HFFc6 (cell line): ENCODE results near the gene ATP6V0E2. TPM values are rescaled to one million over a fixed set of nuclear protein-coding genes. Genes with fewer than 3 reads are reported as not detected.

Experiments used
- DNase-seq: peaks from one replicate; pipeline ENCODE4 v3.0.0-alpha.2; 2018
- H3K27ac Mint-ChIP-seq: 2 replicates; pipeline ENCODE4 v1.8.0; 2020; ENCODE audit warnings: mild to moderate bottlenecking, mixed read lengths
- H3K27me3 Mint-ChIP-seq: 2 replicates; pipeline ENCODE4 v1.8.0; 2021; ENCODE audit warnings: mild to moderate bottlenecking, moderate library complexity, mixed read lengths; ENCODE audit not compliant: insufficient read depth
- H3K36me3 Mint-ChIP-seq: 2 replicates; pipeline ENCODE4 v1.8.0; 2021; ENCODE audit warnings: low read depth, mixed read lengths
- H3K4me1 Mint-ChIP-seq: 2 replicates; pipeline ENCODE4 v1.8.0; 2020; ENCODE audit warnings: low read depth, mixed read lengths
- H3K4me3 Mint-ChIP-seq: 2 replicates; pipeline ENCODE4 v1.8.0; 2020; ENCODE audit warnings: mild to moderate bottlenecking, moderate library complexity, mixed read lengths
- H3K9me3 Mint-ChIP-seq: 2 replicates; pipeline ENCODE4 v1.8.0; 2020; ENCODE audit warnings: mild to moderate bottlenecking, mixed read lengths
- total RNA-seq, 6 experiments: library from RNA; stranded (reverse); fragmentation: NEBNext Ultra II Directional; extraction: Animal tissue kit (Norgen Biotek cat#: 25700); gene quantifications; 2 replicates in 1 of 6; 3 replicates in 5 of 6; pipeline ENCODE4 v1.2.3, GENCODE V29; 2021
- TF ChIP-seq, protein P1 (sequence below): fragments of 200-600 bp; sonication (generic); IDR thresholded peaks from 2 replicates; pipeline ENCODE4 v1.5.0; 2021; ENCODE audit warnings: antibody characterized with exemption, mild to moderate bottlenecking

Gene ATP6V0E2
- total RNA-seq, 6 experiments from 2014 or later = 40.9 to 54.8 (median 48.0) TPM

DNA sequence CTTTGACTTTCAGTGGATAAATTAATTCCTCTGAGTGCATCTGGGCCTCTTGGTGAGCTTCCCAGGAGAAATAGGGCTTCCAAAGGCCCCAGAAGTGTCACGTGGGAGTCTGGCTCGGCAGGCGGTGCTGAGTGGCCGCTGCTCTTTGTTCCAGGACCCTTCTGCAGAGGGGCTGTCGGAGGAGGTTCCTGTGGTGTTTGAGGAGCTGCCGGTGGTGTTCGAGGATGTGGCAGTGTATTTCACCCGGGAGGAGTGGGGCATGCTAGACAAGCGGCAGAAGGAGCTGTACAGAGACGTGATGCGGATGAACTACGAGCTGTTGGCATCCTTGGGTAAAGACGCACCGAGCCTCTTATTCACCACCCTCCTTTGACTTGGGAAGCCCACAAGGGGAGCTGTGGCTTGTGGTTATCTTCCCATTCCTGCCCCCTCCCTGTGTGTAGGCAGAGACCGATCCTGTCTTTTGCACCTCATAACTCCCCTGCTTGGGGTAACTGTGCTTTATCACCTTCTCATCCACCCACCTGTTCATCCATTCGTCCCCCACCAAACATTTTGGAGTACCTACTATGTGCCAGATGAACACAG lies 23.7 kb upstream of the ATP6V0E2 start:
- peaks cover 13% of the 10 kb centered on the region for H3K4me1 Mint-ChIP-seq
- no peak overlapping the region for H3K27ac Mint-ChIP-seq
- H3K27me3 Mint-ChIP-seq = no peaks in the 10 kb centered on the region; the same call in 1 of the 2 replicates
- no peak overlapping the region for H3K4me3 Mint-ChIP-seq
- TF ChIP-seq, protein P1, sequence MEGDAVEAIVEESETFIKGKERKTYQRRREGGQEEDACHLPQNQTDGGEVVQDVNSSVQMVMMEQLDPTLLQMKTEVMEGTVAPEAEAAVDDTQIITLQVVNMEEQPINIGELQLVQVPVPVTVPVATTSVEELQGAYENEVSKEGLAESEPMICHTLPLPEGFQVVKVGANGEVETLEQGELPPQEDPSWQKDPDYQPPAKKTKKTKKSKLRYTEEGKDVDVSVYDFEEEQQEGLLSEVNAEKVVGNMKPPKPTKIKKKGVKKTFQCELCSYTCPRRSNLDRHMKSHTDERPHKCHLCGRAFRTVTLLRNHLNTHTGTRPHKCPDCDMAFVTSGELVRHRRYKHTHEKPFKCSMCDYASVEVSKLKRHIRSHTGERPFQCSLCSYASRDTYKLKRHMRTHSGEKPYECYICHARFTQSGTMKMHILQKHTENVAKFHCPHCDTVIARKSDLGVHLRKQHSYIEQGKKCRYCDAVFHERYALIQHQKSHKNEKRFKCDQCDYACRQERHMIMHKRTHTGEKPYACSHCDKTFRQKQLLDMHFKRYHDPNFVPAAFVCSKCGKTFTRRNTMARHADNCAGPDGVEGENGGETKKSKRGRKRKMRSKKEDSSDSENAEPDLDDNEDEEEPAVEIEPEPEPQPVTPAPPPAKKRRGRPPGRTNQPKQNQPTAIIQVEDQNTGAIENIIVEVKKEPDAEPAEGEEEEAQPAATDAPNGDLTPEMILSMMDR = no peak
- no peak for DNase-seq
- H3K36me3 Mint-ChIP-seq = 0 out of 2 replicates have a peak, but pooled peaks cover 5% of the 10 kb centered on the region
- no peaks in the 10 kb centered on the region for H3K9me3 Mint-ChIP-seq

DNA sequence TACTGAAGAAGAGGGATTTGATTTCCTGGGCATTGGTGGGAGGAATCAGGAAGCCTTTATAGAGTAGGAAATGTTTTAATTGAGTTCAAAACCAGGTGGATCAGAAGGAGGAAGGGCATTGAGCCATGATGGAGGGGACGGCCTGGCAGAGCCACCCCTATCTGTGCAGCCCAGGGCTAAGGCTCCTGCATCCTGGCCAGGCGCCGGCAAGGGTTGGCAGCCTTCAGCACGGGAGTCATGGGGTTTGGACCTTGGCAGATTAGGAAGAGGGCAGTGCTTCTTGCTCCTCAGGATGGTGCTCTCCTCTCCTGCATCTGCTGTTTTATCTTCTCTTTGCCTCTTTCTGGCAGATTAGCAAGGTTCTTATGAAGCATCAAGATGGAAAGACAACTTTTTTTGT lies 23.1 kb upstream of the ATP6V0E2 start:
- Mint-ChIP-seq H3K4me3 (no peak overlapping the region), H3K36me3 (0 out of 2 replicates have a peak, but pooled peaks cover 5% of the 10 kb centered on the region), H3K4me1 (peaks cover 19% of the 10 kb centered on the region), H3K27me3 (no peaks in the 10 kb centered on the region; the same call in 1 of the 2 replicates), H3K27ac (no peak overlapping the region), H3K9me3 (no peaks in the 10 kb centered on the region)
- TF ChIP-seq, protein P1 = no peak
- no peak for DNase-seq

DNA sequence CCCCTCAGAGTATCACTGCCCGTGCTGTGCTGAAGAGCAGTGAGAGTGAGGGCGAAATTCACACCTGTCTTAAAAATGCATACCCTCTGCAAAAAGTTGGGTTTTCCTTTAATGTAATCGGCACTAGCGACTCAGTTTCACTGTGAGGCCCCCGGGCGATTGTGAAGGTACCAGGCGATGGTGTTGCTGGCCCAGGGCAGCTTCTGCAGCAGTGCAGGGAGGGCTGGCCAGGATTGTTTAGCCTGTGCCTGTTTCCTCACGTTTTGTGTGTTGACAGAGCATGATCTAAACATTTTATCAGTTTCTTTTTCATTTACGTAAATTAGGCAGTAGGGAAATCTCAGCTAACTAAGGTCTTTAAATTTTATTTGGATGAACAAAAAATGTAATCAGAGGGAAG lies 22.3 kb upstream of the ATP6V0E2 start:
- Mint-ChIP-seq H3K4me3 (no peak overlapping the region), H3K27me3 (no peaks in the 10 kb centered on the region), H3K9me3 (no peaks in the 10 kb centered on the region), H3K4me1 (peaks cover 26% of the 10 kb centered on the region), H3K36me3 (0 out of 2 replicates have a peak, but pooled peaks cover 5% of the 10 kb centered on the region), H3K27ac (no peak overlapping the region)
- no peak for DNase-seq
- TF ChIP-seq, protein P1 = no peak

DNA sequence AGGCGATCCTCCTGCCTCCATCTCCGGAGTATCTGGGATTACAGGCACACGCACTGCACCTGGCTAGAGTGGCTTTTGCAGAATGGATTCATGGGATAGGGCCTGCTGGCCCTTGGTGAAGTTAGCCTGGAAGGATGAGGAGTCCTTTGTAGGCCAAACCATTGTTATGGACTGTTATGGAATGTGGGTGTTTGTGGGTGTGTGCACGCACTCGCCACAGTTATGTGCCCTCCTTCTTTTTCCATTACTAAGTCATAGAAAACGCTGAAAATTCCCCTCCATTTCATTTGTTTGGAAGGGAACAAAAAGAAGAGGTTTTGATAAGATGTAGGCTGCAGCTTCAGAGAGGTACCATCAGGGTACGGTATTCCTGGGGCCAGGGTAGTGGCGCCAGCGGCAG lies 20.6 kb upstream of the ATP6V0E2 start:
- no peaks in the 10 kb centered on the region for H3K9me3 Mint-ChIP-seq
- H3K36me3 Mint-ChIP-seq = 0 out of 2 replicates have a peak, but pooled peaks cover 5% of the 10 kb centered on the region
- DNase-seq = peak; percentile 9
- H3K27ac Mint-ChIP-seq = no peak overlapping the region
- no peak overlapping the region for H3K4me3 Mint-ChIP-seq
- no peaks in the 10 kb centered on the region; the same call in 1 of the 2 replicates for H3K27me3 Mint-ChIP-seq
- TF ChIP-seq, protein P1 = no peak
- peaks cover 31% of the 10 kb centered on the region for H3K4me1 Mint-ChIP-seq

DNA sequence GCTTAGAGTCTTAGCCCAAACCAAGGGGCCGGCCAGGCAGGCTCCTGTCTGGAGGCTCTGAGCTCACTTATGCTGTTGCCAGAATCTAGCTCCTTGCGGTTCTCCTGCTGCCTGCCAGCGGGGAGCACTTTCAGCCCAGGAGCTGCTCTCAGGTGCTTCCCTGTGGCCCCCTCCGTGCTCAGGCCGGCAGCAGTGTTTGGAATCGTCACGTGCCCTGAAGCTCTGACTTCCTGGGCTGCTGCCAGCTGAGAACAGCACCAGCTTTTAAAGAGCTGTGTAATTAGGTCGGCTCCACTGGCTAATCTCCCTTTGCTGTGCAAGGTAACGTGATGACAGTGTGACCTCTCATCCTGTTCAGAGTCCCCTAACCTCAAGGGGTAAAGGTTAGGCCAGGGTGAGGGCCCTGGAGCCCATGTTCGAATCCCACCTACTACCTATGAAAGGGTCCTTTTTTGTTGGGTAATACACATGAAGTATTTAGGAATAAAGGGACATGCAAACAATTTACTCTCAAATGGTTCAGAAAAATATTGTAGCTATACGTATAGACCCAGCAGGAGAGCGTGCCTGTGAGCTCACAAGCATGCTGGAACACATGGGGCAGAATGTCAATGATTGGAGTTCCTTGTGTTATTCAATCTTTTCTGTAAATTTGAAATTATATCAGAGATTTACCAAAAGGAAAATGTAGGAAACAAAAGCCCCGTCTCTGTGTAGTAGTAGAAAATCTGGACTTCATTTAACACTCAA lies 19.0 kb upstream of the ATP6V0E2 start:
- peak; percentile 47 for DNase-seq
- Mint-ChIP-seq H3K4me1 (peaks cover 31% of the 10 kb centered on the region), H3K9me3 (no peaks in the 10 kb centered on the region), H3K4me3 (no peak overlapping the region), H3K27ac (peak overlapping the region; percentile 20; the same call in 1 of the 2 replicates), H3K36me3 (0 out of 2 replicates have a peak, but pooled peaks cover 5% of the 10 kb centered on the region), H3K27me3 (no peaks in the 10 kb centered on the region; the same call in 1 of the 2 replicates)
- TF ChIP-seq, protein P1 = no peak
